NCI-H446 (cell line): Measurements from ENCODE around the gene CYP4A22.
"Not testable (repeated sequence)": the region's sequence is repeated elsewhere in the genome, so short reads cannot be mapped to it uniquely, and the experiment has no call there.

ENCODE experiments used
- DNase-seq, 2 experiments: peaks; one replicate each; lab custom pipeline; 2025; lab: John Stamatoyannopoulos, UW

CYP4A22 gene, protein sequence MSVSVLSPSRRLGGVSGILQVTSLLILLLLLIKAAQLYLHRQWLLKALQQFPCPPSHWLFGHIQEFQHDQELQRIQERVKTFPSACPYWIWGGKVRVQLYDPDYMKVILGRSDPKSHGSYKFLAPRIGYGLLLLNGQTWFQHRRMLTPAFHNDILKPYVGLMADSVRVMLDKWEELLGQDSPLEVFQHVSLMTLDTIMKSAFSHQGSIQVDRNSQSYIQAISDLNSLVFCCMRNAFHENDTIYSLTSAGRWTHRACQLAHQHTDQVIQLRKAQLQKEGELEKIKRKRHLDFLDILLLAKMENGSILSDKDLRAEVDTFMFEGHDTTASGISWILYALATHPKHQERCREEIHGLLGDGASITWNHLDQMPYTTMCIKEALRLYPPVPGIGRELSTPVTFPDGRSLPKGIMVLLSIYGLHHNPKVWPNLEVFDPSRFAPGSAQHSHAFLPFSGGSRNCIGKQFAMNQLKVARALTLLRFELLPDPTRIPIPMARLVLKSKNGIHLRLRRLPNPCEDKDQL

DNA sequence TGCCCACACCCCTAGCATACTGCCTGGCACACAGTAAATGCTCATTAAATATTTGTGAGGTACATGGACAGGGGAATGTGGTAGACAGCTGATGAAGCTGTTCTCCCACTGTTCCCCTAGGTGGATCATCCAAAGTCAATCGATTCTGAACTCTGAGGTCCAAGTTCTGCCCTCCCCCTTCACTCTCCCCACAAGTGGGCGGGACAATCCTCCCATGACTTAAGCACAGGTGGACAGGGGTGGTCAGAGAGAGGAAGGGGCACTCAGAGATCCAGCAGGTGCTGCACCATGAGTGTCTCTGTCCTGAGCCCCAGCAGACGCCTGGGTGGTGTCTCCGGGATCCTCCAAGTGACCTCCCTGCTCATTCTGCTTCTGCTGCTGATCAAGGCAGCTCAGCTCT lies at the start of gene CYP4A22:
TSS of gene CYP4A22 (plus strand) at position 244 of the 400 bp plus-strand sequence. CDS start at position 289, 45 bp downstream.
- no peak for DNase-seq

DNA sequence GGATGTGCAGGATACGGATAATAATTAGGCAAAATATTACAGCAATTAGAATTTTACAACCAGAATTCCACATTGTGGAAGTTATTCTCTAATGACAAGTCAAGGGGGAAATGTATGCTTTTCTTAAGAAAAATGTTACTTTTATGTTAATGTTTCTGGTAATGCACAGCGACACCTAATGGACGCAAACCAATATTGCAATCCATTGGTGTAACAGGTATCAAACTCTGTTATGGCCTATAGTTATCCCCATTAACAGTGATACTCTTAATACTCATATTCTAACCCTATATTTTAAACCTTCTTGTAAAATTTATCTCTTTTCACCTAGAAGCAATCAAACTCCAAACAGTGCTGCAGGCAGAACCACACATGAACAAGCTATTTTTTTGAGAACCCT lies 47.9 kb upstream of the CYP4A22 start:
- DNase-seq = peak in 1 of 2 experiments; percentile 41

DNA sequence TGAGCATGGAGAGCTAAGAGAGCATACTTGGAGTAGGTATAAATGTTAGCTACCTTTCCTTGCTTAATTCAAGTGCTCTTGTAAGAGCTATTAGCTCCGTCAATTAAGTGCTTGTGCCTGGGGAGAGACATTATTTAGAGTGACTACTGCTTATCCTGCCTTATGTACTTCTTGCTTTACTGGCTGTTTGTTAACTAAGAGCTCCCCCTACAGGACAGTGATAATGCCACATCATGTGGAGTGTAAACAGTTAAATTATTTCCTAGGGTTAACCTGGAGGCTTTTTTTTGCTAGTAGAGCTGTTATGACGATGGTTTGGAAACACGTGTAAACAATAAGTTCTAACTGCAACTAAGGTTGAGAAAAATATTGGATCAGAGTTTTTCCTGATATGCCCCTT lies 45.8 kb upstream of the CYP4A22 start:
- not testable (repeated sequence) for DNase-seq

DNA sequence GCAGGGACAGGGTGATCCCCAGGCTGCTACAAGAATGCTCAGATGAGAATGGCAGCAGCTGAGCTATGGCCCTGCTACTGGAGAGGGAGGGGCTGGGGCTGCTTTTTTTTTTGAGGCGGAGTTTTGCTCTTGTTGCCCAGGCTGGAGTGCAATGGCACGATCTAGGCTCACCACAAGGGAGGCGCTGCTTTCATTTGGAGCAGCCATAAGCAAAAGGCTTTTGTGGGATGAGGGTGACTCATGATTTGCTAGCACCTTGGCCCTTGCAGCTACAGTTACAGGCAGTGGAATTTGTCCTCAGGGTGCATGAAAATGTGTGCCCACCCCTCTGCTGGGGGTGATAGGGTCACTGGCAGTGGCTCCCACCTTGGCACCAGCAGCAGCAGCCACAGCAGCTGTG lies 32.4 kb upstream of the CYP4A22 start:
- DNase-seq = no peak

DNA sequence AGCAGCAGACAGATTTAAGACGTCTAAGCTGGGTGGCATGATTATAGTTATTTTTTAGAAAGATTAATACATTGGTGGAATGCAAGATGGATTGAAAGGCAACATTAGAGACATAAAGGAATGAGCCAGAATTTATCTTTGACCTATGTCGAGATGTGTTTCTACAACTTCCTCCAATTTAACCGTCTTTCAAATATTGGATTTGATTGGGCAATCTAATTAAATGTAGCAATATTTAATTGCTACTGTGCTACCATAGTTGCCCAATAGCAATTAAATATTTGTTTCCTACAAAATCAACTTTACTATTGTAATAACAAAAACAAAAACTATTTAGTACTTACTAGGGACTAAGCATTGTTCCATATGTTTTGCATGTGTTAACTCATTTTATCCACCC lies 30.4 kb upstream of the CYP4A22 start:
- DNase-seq = no peak

DNA sequence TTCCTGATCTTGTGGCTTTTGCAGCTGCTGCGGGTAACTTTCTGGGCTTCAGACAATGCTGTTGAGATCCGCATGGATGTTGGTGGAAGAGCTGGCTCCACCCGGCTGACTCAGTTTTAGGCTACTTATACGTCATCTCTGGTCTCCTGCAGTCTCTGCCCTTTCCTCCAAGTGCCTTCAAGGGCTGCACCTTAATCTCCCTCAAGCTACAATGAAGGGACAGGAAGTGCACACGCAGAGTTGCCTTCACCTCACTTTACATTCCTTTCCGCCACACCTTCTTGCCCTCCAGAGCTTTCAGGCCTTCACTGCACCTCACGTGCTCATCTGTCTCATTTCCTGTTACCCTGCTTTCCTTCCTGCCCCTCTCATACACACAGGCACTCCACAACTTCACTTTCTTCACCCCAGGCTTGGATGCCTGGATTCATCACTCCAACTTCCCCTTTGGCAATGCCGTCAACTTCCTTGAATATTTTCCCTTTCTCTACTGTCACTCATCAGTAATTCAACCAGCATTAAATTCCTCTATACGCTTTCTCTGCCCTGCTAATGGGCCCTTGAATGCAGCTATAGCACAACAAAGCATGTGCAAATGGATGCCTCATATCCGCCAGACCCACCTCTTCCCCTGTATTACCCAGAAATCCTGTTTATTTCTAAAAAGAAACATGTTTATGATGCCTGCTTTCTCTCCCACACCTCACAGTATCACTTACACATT lies 29.2 kb upstream of the CYP4A22 start:
- not testable (repeated sequence) for DNase-seq

DNA sequence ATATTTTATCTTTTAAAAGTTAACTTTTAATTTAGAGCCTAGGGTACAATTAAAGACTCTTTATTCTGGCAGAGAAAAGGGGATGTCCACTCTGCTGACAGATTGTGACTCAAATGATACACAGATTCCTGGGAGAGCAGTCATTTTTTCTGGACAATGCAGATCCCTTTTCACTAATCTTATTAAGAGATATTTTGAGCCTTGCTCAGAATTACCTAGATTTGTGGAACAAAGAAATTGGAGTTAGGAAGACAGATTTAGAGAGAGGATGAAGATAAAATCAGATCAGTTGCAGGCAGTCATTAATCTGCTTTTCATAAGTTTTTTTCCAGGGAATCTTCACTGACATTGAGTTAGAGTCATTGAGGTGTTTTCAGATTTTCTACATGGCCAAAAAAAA lies 27.8 kb upstream of the CYP4A22 start:
- not testable (repeated sequence) for DNase-seq

DNA sequence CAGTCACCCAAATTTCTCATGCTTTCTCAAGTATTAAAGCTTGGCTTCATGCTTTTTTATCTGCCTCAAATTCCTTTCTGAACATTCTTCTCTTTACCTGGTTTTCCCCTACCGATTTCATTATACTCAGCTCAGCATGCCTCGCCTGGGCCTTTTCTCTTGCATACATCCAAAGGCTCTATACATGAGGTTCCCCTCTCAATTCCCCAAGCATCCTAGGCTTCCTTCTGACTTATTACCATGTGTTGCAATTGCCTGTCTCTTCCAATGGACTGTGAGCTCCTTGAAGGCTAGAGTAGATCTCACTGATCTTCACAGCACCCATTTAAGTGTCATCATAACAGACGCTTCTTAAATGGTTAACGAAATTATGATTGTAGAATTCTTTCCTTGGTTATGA lies 24.1 kb upstream of the CYP4A22 start:
- no peak for DNase-seq

DNA sequence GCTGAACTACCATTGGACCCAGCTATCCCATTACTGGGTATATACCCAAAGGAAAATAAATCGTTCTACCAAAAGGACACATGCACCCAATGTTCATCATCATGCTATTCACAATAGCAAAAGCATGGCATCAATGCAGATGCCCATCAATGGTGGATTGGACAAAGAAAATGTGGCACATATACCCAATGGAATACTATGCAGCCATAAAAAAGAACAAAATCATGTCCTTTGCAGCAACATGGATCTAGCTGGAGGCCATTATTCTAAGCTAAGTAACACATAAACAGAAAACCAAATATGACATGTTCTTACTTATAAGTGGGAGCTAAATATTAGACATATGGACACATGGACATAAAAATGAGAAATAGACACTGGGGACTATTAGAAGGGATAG lies 16.2 kb upstream of the CYP4A22 start:
- not testable (repeated sequence) for DNase-seq

DNA sequence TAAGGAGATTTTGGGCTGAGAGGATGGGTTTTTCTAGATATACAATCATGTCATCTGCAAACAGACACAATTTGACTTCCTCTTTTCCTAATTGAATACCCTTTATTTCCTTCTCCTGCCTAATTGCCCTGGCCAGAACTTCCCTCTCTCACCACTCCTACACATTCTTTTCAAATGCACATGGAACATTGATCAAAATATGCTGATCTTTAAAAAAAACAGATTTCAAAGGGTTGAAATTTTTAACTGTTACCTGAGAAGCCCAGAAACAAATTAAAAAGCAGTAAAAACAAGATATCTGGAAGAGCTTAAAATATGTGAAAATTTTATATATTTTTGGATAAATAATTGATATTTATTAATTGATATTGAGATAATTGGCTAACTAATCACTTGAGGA lies 12.4 kb upstream of the CYP4A22 start:
- DNase-seq = not testable (repeated sequence)

DNA sequence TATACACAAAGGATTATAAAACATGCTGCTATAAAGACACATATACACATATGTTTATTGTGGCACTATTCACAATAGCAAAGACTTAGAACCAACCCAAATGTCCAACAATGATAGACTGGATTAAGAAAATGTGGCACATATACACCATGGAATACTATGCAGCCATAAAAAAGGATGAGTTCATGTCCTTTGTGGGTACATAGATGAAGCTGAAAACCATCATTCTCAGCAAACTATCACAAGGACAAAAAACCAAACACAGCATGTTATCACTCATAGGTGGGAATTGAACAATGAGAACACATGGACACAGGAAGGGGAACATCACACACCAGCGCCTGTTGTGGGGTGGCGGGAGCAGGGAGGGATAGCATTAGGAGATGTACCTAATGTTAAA lies 10.2 kb upstream of the CYP4A22 start:
- DNase-seq = not testable (repeated sequence)

DNA sequence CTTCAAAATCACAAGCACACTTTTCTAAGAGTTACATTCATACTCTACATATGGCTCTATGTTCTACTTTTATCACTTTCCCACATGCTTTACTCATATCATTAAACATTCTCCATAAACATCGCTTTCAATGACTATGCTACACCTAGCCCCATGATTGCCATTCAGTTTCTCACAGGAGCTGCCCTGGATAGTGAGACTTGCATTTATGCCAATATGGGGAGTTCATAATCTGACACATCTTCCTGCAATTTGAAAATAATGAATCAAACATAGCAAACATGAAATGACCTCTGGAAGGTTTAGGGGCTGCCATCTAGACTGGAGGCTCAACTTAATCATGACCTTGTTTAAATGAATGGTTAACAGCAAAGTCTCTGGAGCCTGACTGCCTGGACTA lies 9.0 kb upstream of the CYP4A22 start:
- DNase-seq = no peak

DNA sequence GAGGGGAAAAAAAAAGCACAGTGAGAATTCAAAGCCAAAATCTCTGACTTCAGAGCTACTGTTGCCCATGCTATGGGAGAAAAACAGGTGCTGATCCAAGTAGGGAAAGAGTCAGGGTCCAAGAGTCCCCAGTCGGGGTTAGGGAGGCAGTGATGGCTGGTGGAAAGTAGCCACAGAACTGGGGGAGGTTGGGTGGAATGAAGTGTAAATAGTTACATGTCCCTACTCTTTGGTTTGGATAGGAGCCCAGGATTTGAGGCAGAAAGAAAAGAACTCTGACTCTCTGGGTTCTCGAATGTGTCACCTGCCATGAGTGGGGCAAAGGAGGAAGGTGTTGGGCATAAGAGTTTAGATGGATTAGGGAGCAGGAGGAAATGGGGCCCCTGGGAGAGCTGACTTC lies 8.4 kb upstream of the CYP4A22 start:
- not testable (repeated sequence) for DNase-seq

DNA sequence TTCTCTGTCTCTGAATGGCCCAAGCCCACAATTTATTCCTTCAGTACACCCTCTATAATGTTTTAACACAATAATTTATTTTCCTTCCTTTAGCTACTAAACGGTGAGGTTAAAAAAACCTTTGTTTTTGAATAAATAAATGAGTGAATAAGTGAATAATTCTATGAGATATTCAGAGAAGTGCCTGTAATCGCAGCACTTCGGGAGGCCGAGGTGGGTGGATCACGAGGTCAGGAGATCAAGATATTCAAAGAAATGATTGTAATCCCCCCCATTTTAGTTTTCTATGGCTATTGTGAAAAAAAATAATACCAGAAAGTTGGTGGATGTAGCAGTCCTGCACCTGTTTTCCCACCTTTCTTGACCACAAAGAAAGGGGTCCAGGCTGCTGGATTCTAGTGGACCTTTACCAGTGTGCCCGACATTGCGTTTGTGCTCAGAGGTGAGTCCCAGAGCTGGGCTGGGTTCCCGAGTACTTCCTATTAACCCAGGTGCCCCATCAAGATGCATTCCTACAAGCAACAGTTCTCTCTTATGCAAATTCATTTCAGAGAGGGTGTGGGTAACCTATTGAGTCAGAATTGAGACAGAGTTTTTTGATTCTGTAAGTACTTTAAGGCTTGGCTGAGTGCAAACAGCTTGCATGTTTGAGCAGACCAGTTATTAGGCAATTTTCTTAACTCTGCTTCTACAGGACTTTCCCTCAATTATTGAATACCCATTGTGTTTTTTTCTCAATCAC lies 7.6 kb upstream of the CYP4A22 start:
- not testable (repeated sequence) for DNase-seq

DNA sequence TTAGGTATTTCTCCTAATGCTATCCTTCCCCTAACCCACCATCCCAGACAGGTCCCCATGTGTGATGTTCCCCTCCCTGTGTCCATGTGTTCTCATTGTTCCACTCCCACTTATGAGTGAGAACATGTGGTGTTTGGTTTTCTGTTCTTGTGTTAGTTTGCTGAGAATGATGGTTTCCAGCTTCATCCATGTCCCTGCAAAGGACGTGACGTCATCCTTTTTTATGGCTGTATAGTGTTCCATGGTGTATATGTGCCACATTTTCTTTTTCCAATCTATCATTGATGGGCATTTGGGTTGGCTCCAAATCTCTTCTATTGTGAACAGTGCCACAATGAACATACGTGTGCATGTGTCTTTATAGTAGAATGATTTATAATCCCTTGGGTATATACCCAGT lies 4.6 kb upstream of the CYP4A22 start:
- not testable (repeated sequence) for DNase-seq

DNA sequence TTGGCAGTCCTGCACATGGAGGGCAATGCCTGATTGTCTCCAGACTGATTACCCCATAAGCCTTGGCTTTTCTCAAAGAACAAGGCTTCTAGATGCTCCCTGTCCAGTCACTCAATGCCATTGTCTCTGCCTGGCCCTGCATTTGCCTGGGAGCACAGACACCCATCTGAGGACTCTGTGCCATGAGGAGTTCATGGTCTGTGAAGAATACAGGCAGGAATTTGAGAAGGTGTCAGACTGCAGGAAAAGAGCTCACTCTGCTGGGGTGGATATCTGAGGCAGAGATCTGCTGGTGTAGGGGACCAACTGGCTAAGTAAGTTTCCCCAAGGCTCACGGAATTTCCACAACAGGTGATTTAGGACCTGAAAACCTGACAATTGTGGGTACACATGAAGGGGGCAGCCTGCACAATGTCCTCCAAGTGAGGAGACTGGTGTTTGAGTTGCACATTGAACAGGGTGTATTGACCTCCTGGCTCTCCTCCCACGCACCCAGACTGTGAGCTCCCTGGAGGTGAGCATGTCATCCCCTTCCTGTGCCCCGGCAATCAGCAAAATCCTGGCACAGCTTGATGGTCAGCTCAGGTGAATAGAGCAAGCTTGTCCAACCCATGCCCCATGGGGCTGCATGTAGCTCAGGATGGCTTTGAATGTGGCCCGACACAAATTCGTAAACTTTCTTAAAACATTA lies 829 bp downstream of the CYP4A22 start:
- no peak for DNase-seq

DNA sequence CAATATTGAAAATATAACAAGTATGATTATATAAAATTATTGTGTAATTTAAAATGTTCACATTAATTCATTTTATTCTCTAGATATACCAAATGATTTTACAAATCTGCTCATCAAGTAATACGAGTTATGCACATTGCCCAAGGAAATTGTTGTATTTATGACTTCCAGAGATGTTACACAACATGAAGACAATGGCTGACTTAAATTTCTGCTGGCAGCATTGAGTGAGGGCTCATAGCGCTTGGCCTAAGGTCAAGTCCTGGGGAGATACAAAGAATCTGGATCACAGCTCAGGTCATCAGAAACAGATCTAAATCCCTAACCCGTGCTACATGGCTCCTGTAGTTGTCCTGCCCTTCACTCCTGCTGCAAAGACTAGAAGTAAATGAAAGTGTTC lies 3.1 kb downstream of the CYP4A22 start:
- DNase-seq = not testable (repeated sequence)

DNA sequence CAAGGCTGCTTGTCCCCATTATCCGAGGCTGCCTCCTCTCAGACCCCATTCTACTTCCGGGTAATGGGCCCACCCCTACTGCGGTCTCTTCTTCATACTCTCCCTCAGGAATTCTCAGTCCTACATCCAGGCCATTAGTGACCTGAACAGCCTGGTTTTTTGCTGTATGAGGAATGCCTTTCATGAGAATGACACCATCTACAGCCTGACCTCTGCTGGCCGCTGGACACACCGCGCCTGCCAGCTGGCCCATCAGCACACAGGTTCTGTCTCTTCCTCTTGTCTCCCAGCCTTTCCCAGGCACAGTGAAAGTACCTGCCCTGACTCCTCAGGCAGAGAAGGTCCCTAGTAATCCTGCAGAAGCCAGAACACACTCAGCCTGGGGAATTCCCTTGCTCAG lies 6.4 kb downstream of the CYP4A22 start:
- not testable (repeated sequence) for DNase-seq

DNA sequence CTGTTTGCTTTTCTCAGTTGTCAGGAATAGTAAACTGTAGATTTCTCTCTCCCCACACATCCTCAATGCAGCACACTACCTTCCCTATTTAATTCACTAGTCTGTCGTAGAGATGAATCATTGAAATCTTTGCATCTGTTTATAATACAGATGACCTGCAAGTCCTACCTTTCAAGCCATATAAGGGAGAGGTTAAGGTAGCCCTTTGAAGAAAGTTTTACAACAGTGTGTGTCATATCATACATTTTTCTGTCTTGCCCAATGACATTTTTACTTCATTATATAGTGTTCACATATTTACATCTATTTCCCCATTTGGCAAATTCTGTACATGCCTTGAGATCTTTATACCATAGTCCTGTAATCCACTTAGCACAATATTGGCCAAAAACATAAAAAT lies 9.3 kb downstream of the CYP4A22 start:
- not testable (repeated sequence) for DNase-seq

DNA sequence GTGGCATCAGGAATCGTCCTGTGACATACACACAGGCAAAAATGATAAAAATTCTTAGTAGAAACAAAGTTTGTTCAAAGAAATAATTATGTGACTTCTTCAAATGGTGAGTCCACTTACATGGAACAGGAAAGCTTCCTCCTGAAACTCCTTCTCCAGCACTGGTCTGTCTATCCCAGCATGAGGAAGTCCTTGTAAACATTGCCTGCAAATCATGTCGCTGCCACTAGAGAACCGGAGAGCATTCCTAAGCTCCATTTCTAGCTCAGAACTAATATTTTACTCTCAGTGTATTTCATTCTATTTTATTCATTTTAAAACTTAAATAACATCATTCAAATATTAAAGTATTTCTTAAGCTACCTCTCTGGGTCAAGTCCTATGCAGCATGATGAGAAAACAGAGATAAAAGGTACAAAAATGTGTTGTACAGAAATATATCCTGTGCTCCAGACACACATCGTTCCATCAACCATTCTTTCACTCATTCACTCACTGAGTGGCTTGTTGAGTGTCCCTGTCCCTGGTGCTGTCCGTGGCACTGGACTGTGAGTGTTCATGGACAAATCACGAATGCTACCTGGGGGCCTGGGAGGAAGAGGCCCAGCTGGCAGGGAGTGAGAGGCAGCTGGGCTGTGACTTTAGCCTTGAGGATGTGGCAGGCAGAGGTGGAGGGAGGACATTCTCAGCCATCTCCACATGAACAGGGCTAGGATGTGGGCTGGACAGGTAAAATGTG lies 10.0 kb downstream of the CYP4A22 start:
- DNase-seq = no peak

DNA sequence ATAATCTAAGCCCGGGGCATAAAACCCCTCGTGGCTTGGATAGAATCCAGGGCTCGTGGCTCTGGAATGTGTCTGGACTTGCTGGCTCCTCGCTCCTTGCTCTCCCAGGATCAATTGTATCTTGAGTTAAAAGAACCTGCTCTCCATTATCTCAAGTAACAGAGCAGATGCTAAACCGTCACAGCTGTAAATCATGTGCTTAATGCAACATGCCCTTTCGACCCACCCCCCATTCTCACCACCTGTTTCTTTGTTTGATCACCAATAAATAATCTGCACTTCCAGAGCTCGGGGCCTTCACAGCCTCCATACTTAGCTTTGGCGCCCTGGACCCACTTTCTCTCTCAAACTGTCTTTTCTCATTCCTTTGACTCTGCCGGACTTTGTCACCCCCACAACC lies 11.9 kb downstream of the CYP4A22 start:
- not testable (repeated sequence) for DNase-seq
